ENCODE data around the gene TTLL11.

DNA sequence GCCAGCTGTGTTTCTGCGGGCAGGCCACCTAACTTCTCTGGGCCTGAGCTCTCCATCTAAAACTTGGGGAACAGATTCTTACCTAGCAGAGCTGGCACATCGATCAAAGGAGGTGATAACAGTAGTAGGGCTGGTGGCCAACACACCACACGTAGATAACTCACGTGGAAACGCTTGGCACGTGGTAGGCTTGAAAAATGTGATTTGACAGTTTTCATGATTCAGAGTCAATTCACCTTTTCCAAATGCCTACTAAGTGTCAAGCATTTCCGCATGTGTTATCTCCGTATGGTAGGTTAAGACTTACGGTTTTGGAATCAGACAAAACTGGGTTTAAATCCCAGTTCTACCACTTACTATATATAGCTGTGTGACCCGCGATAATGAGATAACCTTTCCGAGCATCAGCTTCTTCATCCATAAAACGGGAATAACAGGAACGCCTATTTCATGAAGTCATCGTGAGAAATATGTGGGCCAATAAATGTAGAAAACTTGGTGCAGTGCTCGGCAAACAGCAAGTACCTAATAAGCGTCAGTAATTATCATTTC, 41.0 kb upstream of the TTLL11 start:
- TF ChIP-seq POLR2AphosphoS5 (IDR thresholded peaks at IDR 0.05): no peak
- TF ChIP-seq, protein P1, sequence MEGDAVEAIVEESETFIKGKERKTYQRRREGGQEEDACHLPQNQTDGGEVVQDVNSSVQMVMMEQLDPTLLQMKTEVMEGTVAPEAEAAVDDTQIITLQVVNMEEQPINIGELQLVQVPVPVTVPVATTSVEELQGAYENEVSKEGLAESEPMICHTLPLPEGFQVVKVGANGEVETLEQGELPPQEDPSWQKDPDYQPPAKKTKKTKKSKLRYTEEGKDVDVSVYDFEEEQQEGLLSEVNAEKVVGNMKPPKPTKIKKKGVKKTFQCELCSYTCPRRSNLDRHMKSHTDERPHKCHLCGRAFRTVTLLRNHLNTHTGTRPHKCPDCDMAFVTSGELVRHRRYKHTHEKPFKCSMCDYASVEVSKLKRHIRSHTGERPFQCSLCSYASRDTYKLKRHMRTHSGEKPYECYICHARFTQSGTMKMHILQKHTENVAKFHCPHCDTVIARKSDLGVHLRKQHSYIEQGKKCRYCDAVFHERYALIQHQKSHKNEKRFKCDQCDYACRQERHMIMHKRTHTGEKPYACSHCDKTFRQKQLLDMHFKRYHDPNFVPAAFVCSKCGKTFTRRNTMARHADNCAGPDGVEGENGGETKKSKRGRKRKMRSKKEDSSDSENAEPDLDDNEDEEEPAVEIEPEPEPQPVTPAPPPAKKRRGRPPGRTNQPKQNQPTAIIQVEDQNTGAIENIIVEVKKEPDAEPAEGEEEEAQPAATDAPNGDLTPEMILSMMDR (IDR thresholded peaks at IDR 0.05): no peak

Measured in suprapubic skin (tissue), 3 donors.